ENCODE measurements around the gene EXOSC6. TPM values are rescaled to one million over a fixed set of nuclear protein-coding genes. Genes with fewer than 3 reads are reported as not detected.
"Not testable (repeated sequence)": the region's sequence is repeated elsewhere in the genome, so short reads cannot be mapped to it uniquely, and the experiment has no call there.

The EXOSC6 gene
- 124 TPM for total RNA-seq

- peak; percentile 86 for DNase-seq
Observed at GRCh38 chr16:70251629-70252354, at the start of gene EXOSC6. Gene EXOSC6, minus strand, starts transcription at chr16:70251940. Its CDS starts 40 bp downstream, at chr16:70251900.

- DNase-seq, result no peak
Observed at GRCh38 chr16:70301121-70301520, 49.4 kb upstream of the EXOSC6 start.

- peak; percentile 71 for DNase-seq
Observed at GRCh38 chr16:70298988-70299938, 47.5 kb upstream of the EXOSC6 start, which contains the start of gene DDX19B. Gene DDX19B, plus strand, starts transcription at chr16:70299186. Its CDS starts 112 bp downstream, at chr16:70299298.

- no peak for DNase-seq
Observed at GRCh38 chr16:70295634-70296033, 43.9 kb upstream of the EXOSC6 start.

GRCh38 chr16:70294385-70295025, 42.8 kb upstream of the EXOSC6 start:
- no peak for DNase-seq

GRCh38 chr16:70292148-70292547, 40.4 kb upstream of the EXOSC6 start:
- DNase-seq, result not testable (repeated sequence)

GRCh38 chr16:70290949-70291519, 39.3 kb upstream of the EXOSC6 start:
- no peak for DNase-seq

- DNase-seq, result peak; percentile 96
Observed at GRCh38 chr16:70289229-70290094, 37.7 kb upstream of the EXOSC6 start, which contains the start of gene AARS1. Gene AARS1, minus strand, starts transcription at chr16:70289506. Its CDS starts 6,743 bp downstream, at chr16:70282763.

GRCh38 chr16:70287304-70287971, 35.7 kb upstream of the EXOSC6 start:
- DNase-seq, result not testable (repeated sequence)

GRCh38 chr16:70276392-70276791, 24.7 kb upstream of the EXOSC6 start:
- no peak for DNase-seq

- no peak for DNase-seq
Observed at GRCh38 chr16:70271696-70272095, 20.0 kb upstream of the EXOSC6 start.

- DNase-seq, result no peak
Observed at GRCh38 chr16:70270176-70270575, 18.4 kb upstream of the EXOSC6 start.

- DNase-seq, result no peak
Observed at GRCh38 chr16:70269471-70269870, 17.7 kb upstream of the EXOSC6 start.

- DNase-seq, result not testable (repeated sequence)
Observed at GRCh38 chr16:70267922-70268321, 16.2 kb upstream of the EXOSC6 start.

GRCh38 chr16:70267516-70267915, 15.8 kb upstream of the EXOSC6 start:
- DNase-seq, result no peak

- DNase-seq, result not testable (repeated sequence)
Observed at GRCh38 chr16:70259903-70260302, 8.2 kb upstream of the EXOSC6 start.

- DNase-seq, result no peak
Observed at GRCh38 chr16:70258946-70259345, 7.2 kb upstream of the EXOSC6 start.

GRCh38 chr16:70258065-70258464, 6.3 kb upstream of the EXOSC6 start:
- no peak for DNase-seq

GRCh38 chr16:70257391-70257790, 5.7 kb upstream of the EXOSC6 start:
- DNase-seq, result no peak

GRCh38 chr16:70255574-70255973, 3.8 kb upstream of the EXOSC6 start:
- DNase-seq, result no peak

- no peak for DNase-seq
Observed at GRCh38 chr16:70254965-70255286, 3.2 kb upstream of the EXOSC6 start.

Measured in occipital lobe (tissue), 2 donors.